ENCODE measurements around the gene MICU1.

- TF ChIP-seq POLR2A (IDR thresholded peaks at IDR 0.05; ENCODE audit: low read depth, low read length) (no peak), POLR2AphosphoS5 (IDR thresholded peaks at IDR 0.05; ENCODE audit: low read depth, low read length) (no peak)
Observed at GRCh38 chr10:72445851-72446250, 180.0 kb downstream of the MICU1 start.
